ENCODE results near the gene RAB33B.
"Not testable (repeated sequence)": the region's sequence is repeated elsewhere in the genome, so short reads cannot be mapped to it uniquely, and the experiment has no call there.

The RAB33B gene

DNA sequence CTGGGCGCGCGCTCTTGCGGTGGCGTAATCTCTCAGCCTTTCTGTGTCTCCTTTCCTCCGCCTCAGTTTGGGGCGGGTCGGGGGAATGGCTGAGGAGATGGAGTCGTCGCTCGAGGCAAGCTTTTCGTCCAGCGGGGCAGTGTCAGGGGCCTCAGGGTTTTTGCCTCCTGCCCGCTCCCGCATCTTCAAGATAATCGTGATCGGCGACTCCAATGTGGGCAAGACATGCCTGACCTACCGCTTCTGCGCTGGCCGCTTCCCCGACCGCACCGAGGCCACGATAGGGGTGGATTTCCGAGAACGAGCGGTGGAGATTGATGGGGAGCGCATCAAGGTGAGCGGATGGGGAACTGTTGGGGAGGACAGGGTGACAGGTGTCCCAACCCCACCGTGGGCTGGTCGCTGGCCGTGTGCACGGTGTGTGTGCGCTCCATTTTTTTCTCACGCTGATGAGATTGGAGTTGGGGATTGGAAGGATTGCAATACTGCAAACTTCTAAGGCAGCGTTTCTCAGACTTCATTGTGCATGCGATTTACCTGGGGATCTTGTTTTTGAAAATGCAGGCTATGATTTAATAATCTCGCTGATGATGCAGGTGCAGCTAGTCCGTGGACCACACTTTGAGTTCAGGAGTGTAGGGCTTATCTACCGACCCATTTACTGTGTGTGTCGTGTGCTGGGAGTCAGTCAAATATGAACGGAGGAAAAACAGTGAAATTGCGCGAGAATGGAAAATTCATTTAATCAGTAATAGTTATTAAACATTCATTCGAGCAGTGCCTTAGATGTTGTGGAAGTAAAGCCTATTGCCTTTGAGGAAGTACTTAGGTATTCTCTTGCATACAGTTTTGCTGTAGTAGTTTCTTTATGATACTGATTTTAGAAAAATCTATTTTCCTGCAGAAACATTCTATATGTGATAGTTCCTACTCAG is at the start of gene RAB33B:
RAB33B (plus strand) TSS at position 11 of the 935 bp plus-strand sequence; CDS start at position 86, 75 bp downstream.
- no peak for DNase-seq

GRCh38 chr4:139410312-139410711 is 43.6 kb upstream of the RAB33B start:
- DNase-seq, result no peak

GRCh38 chr4:139414671-139415210 is 39.2 kb upstream of the RAB33B start:
- DNase-seq, result not testable (repeated sequence)

- DNase-seq, result peak; percentile 51
Measured at GRCh38 chr4:139416073-139416673, 37.7 kb upstream of the RAB33B start.

- DNase-seq, result peak; percentile 52
Measured at GRCh38 chr4:139419388-139419914, 34.5 kb upstream of the RAB33B start.

GRCh38 chr4:139420652-139421051 is 33.3 kb upstream of the RAB33B start:
- DNase-seq, result no peak

DNA sequence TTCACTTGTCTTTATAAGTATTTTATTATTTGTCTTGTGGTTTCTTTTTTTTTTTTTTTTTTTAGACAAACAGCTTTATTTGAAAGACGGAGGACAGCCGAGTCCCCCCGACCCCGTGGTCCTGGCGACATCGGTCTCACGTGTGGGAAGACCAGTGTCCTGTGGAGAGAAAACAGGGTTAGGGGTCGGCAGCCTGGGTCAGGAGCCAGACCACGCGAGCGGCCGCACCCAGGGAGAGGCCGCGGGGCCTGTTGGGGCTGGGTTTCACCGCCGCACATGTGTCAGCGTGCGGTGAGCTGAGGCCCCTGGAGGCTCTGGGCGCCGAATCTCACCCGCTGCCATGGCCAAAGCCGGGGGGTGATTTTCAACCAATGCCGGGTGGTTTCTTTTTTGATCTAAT is 17.8 kb upstream of the RAB33B start:
- no peak for DNase-seq

DNA sequence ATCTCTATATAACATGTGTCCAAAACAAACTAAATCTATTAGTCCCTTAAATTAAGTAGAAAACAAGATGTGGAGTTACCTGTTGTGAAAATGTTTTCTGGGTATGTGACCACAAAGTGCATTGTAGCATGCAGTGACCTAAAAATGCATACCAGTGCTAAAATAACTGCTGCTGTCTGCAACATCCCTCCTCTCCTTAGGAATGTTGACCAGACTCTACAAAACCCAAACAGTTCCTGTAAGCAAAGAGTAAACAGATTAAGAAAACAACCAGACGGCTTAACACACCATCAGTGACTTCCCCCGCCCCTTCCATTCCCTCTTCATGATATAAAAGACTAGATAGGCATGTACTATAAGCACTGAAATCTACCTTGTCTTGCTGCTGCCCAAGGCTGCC is 15.8 kb upstream of the RAB33B start:
- no peak for DNase-seq

DNA sequence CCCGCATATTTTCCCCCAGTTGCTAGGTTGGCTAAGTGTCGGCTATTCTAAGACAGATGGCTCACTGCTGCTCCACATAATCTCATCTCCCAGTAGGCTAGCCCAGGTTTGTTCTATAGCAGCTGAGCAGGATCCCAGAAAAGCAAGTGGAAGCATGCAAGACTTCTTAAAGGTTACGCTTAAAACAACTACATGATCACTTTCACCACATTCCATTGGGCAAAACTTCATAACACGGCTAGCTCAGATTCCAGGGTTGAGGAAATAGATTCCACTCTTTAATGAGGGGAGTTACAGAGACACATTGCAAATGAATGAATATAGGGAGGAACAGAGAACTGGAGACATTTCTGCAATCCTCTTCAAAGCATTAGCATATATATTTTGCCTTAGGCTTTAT is 12.9 kb upstream of the RAB33B start:
- DNase-seq, result no peak

DNA sequence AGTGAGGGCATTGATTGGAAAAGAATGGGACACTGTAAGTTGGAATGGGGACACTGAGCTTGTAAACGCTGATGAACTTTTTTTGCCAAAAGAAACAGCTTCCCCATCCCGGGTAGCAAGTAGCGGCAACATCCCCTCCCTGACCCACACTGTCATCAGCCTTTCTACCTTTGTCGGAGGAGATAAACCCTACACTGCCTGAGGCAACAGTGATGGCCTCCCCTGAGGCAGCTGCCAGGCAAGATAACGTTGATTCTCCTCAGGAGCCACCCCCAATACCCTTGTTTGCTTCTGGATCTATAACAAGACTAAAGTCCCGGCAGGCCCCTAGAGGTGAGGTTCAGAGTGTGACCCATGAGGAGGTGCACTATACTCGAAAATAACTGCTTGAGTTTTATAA is 10.3 kb upstream of the RAB33B start:
- DNase-seq, result no peak

- DNase-seq, result not testable (repeated sequence)
Measured at GRCh38 chr4:139444881-139445280, 9.0 kb upstream of the RAB33B start.

- DNase-seq, result not testable (repeated sequence)
Measured at GRCh38 chr4:139447078-139447477, 6.8 kb upstream of the RAB33B start.

DNA sequence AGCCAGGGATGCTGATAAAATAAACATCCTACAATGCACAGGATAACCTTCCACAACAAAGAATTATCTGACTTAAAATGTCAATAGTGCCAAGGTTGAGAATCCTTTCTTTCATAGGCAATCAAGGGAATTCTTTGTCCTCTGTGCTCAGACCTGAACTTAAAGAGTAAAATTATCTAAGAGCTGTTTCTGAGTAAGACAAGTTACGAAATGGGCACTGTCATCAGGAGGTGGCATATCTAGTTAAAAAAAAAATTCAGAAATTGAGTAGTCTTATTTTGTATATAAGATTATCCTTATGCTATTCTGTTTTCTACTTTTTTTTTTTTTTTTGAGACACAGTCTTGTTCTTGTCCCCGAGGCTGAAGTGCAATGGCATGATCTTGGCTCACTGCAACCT is 3.3 kb upstream of the RAB33B start:
- no peak for DNase-seq

DNA sequence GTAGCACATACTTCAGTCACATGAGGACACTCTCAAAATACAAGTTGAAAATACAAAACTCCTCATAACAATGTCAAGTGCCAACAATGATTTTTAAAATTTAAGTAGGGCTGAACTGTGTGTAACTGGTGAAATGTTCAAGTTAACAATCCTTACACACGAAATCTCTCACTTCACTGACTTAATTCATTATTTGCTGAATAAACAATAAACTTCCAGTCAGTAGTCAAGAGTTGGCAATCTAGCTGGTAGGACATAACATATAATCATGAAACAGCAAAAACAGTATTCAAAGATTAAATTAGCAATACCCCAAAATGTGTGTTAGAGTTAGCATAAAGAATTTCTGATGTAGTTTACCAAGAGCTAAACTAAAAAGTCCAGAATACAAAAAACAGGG is 1.9 kb upstream of the RAB33B start:
- DNase-seq, result no peak

DNA sequence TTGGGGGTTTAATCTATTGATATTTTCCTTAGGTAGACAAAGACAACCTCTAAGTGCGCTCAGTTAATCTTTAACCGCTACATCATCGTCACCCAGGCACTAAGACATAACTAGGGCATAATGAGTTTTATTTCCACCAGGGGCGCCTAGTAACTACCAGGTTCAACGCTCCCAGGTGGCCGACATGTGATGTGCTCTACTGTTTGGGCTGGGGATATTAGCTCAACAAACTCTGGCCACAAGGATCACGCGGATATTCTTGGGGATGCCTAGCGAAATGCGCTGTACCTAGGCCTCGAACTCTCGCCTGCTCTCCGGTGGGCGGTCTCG is 915 bp upstream of the RAB33B start:
- peak; percentile 81 for DNase-seq

DNA sequence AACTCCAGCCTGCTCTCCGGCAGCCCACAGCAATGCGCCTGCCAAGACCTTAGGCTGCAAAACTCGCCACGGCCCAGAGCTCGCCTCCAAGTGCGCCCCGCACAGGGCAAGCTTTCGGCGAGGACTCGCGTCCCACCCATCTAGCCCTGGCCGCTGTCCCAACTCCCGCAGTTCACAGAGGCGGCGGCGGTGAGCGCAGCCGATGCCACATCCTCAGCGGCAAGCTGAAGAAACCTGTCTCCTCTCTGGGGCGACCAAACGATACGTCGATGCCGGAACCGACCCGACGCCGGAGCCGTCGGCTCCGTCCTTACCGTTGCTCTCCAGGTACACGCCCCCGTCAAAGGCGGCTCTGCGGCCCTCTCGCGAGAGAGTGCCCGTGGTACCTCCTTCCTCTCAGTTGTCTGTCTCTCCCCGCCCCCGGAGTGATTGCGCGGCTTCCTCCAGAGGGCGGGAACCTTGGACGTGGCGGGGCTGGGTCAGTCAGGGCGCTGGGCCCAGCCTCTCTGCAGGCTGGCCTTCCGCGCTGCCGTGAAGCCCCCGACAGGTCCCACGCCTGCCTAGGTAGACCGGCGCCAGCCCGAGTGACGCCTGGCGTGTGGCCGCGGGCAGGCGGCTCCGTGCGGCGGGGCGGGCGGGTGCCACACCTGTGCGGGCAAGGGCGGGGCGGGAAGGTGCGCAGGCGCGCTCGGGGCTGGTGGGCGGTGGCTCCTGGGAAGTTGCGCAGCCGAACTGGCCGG is 380 bp upstream of the RAB33B start:
- peak; percentile 98 for DNase-seq

- DNase-seq, result no peak
Measured at GRCh38 chr4:139455126-139455538, 1.2 kb downstream of the RAB33B start.

GRCh38 chr4:139457318-139457717 is 3.4 kb downstream of the RAB33B start:
- DNase-seq, result no peak

GRCh38 chr4:139458543-139458942 is 4.6 kb downstream of the RAB33B start:
- no peak for DNase-seq

- no peak for DNase-seq
Measured at GRCh38 chr4:139458999-139459398, 5.1 kb downstream of the RAB33B start.

- DNase-seq, result no peak
Measured at GRCh38 chr4:139460565-139460964, 6.6 kb downstream of the RAB33B start.

- no peak for DNase-seq
Measured at GRCh38 chr4:139461022-139461628, 7.2 kb downstream of the RAB33B start.

GRCh38 chr4:139464512-139464911 is 10.6 kb downstream of the RAB33B start:
- DNase-seq, result not testable (repeated sequence)

Measured in activated CD4-positive, alpha-beta T cell treated with anti-CD3 and anti-CD28 coated beads, Interleukin-10, Interleukin-2, amounts not matched to agents 100 ng/mL and 50 ng/mL, durations not matched to agents 16 hours and 8 hours (primary cell).